Mucosa of stomach (tissue), 1 donor: Measurements from ENCODE around the gene OBSL1.

Source experiments
- H3K27me3 ChIP-seq: one replicate; pipeline ENCODE4 v1.7.0; 2013; ENCODE audit warnings: mild to moderate bottlenecking, low read length; ENCODE audit not compliant: control insufficient read depth, insufficient read depth
- H3K36me3 ChIP-seq: one replicate; pipeline ENCODE4 v1.7.0; 2013; ENCODE audit warnings: low read length; ENCODE audit not compliant: control insufficient read depth, insufficient read depth
- H3K4me1 ChIP-seq: one replicate; pipeline ENCODE4 v1.7.0; 2013; ENCODE audit warnings: mild to moderate bottlenecking, low read length; ENCODE audit not compliant: control insufficient read depth, insufficient read depth
- H3K4me3 ChIP-seq: one replicate; pipeline ENCODE4 v1.7.0; 2013; ENCODE audit warnings: low read length
- H3K9ac ChIP-seq: one replicate; pipeline ENCODE4 v1.7.0; 2013; ENCODE audit warnings: mild to moderate bottlenecking, low read length, moderate library complexity
- H3K9me3 ChIP-seq: one replicate; pipeline ENCODE4 v1.7.0; 2013; ENCODE audit warnings: mild to moderate bottlenecking, low read length, moderate library complexity; ENCODE audit not compliant: control insufficient read depth
- donor health status: Pancreatic carcinoma.

Gene OBSL1

DNA sequence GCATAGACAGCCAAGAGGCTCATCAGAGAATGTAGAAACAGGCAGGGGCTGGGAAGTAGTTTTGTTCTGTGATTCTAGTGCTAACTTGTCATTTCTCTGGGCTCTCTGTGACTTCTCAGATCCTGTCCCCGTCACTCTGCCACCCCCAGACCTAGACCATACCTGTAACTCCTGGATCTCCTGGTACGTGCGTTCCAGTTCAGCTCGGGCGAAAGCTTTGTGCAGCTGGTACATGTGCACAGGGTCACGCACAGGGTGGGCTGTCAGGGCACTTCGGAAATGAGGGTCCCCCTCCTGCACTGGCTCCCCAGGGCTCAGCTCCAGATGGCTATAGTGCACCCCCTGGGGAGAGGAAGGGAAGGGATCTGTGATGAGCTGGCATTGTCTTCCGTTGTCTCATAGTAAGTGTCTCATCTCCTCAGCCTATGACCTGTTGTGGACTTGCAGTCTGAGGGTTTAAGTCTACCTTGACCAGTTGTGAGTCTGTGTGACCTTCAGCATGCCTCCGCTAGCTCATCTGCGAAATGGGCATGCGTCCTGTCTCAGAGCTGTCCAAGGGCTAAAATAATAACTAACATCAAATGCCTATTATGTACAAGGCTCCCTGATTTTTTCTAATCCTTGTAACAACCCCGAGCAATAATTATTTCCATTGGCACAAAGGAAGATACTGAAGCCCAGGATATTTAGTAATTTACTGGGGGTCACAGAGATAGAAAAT, 30.4 kb downstream of the OBSL1 start:
- H3K4me1 ChIP-seq: peaks cover 14% of the 10 kb centered on the region
- no peak overlapping the region for H3K9ac ChIP-seq
- no peaks in the 10 kb centered on the region for H3K9me3 ChIP-seq
- H3K27me3 ChIP-seq: no peaks in the 10 kb centered on the region
- H3K36me3 ChIP-seq: no peaks in the 10 kb centered on the region
- no peak overlapping the region for H3K4me3 ChIP-seq

DNA sequence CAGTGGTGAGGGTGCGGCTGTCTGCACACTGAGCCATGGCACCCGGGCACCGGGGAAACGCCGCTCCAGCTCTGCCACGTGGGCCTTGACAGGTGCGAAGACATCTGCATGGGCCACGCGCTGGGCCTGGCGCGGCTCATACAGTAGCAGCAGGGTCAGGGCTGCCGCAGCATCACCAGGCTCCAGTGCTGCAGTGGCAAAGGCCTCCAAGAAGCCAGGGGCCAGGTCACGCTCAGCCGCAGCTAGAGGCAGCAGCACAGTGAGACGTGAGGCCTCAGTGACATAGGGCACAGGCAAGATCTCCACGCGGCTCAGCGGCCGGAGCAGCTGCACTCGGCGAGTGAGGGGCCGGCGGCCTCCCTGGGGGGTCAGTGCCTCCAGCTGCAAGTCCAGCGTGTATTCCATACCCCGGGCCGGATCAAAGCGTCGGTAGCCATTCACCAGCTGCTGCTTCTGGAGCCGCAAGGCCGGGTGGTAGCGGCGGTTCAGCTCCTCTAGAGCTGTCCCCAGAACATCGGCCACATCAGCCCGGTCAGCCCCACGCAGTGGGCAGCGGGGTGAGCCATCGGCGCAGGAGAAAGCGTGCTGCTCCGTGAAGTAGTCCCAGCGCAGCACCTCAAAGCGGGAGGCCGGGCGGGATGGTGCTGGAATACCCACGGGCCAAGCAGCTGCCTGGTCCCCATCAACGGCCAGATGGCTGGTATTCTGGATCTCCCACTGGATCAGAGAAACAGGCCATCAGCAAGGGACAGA, 31.2 kb downstream of the OBSL1 start:
- Histone ChIP-seq H3K9ac (no peak overlapping the region), H3K9me3 (no peaks in the 10 kb centered on the region), H3K27me3 (no peaks in the 10 kb centered on the region), H3K36me3 (no peaks in the 10 kb centered on the region), H3K4me3 (no peak overlapping the region), H3K4me1 (peaks cover 14% of the 10 kb centered on the region)

DNA sequence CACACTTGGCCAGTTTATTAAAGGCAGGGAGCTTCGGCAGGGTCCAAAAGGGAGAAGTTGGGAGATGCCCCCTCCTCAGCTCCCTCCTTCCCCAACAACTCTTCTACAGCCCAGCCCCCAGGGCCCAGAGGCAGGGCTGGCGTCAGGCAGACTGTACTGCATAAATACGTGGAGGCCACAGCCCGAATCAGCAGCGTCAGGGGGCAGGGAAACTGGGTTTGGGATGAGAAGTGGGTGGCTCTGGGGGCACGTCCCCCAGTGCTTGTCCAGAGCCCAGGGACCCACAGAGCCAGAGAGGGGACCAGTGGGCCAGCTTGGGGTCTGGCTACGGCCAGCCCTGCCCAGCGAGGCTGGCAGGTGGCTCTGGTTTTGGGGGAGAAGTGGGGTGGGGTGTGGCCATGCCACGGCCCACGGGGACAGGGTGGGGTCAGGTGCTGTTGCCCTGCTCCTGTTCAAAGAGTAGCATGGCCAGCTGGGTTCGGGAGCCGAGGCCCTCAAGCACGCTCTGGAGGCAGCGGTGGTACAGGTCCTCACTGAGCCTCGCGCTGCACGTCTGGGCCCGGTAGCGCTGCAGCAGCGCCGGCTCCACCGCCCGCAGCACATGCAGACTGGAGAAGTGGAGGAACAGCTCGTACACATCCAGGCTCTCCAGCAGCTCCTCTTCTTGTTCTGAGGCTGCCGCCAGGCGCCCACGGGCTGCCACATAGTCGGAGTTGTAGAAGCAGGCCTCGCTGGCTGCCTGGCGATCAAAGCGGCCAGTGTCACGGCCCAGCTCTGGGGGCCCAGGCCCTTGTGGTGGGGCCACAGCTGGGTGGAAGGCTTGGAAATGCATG, 32.2 kb downstream of the OBSL1 start:
- Histone ChIP-seq H3K27me3 (no peaks in the 10 kb centered on the region), H3K36me3 (no peaks in the 10 kb centered on the region), H3K4me1 (peaks cover 14% of the 10 kb centered on the region), H3K4me3 (no peak overlapping the region), H3K9me3 (no peaks in the 10 kb centered on the region), H3K9ac (no peak overlapping the region)

DNA sequence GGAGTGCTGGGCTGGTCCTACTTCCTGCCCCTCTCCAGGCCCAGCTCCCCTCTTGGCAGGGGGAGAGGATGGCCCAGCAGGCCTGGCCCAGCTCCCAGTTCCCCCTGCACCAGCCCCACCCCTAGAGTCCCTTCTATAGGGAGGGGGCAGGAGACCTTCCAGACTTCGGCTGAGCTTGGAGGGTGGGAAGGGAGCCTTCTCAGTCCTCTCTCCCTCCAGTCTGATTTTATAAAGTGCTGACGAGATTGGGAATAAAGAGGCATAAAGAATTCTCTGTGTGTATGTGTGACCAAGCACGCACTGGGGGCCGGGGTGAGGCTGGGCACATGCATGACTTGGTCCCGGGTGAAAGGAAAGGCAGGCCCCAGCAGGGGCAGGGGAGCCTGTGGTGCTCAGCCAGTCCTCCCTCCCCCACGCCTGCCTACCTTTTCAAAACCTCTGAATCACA, 32.8 kb downstream of the OBSL1 start:
- no peak overlapping the region for H3K4me3 ChIP-seq
- no peaks in the 10 kb centered on the region for H3K27me3 ChIP-seq
- no peaks in the 10 kb centered on the region for H3K9me3 ChIP-seq
- peaks cover 14% of the 10 kb centered on the region for H3K4me1 ChIP-seq
- no peak overlapping the region for H3K9ac ChIP-seq
- no peaks in the 10 kb centered on the region for H3K36me3 ChIP-seq

DNA sequence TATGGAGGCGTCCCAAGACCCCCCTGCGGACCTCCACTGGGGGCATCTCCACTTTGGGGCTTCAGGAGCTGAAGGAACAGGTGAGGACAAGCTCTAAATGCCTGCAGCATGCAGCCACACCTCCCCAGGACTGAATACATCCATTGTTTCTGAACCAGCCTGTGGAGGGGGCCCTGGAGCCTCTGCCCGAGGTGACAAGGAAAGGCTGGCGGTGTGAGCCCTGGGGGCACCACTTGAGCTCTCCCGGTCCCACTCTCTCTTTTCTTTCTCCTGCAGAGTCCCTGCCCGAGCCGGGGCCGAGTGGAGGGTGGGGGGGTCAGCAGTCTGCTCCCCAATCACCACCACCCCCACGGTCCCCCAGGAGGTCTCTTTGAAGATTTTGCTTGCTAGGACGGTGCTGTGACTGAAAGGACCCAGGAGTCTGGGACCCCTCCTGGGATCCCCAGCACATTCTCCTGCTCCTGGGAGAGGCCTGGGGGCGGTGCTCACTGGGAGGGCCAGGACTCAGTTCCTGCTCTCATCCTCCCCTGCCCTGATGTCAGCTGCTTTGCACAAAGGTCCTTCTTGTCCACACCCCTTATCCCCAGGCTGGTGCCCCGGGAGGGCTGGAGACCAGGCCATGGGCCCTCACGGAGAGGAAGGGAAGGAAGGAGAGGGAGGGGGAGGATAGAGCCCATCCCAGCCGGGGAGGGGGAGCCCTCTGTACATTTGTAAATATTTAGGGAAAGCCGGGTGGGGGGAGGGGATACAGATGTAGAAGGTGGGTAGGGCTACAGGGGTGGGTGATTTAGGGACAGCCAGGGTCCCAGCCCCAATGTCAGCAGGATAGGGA, 33.5 kb downstream of the OBSL1 start:
- peaks cover 14% of the 10 kb centered on the region for H3K4me1 ChIP-seq
- no peaks in the 10 kb centered on the region for H3K36me3 ChIP-seq
- H3K9me3 ChIP-seq: no peaks in the 10 kb centered on the region
- H3K4me3 ChIP-seq: no peak overlapping the region
- no peaks in the 10 kb centered on the region for H3K27me3 ChIP-seq
- H3K9ac ChIP-seq: no peak overlapping the region

DNA sequence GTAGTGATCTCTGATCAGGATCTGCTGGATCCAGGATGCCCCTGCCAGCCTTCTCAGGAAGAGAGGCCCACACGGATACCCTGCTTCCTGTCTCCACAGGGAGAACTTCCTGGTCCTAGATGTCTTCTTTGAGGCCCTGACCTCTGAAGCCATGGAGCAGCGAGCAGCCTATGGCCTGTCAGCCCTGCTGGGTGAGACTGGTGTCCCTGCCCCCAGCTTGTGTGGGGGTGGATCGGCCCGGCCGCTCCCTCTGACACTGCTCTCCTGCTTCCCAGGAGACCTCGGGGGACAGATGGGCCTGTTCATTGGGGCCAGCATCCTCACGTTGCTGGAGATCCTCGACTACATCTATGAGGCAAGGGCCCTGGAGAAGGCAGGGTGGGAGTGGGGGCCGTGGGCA, 34.4 kb downstream of the OBSL1 start:
- Histone ChIP-seq H3K4me3 (no peak overlapping the region), H3K36me3 (no peaks in the 10 kb centered on the region), H3K27me3 (no peaks in the 10 kb centered on the region), H3K9me3 (no peaks in the 10 kb centered on the region), H3K4me1 (peaks cover 7% of the 10 kb centered on the region), H3K9ac (no peak overlapping the region)

DNA sequence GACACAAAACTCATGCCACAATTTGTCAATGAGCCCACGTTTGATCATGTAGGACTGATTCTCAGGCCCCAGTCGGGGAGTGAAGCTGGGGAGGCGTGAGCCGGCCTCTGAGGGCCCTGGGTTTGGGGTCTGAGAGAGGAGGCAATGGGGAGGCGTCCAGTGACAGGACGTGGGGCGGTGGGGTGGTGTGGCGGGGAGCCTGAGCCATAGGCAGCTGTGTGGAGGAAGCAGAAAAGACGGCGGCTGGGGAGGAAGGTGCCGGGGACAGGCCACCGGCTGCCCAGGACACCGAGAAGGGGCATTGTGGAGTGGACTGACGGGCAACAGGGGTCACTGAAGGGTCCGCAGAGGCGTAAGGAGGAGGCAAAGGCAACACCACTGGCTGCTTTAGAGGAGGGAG, 34.9 kb downstream of the OBSL1 start:
- Histone ChIP-seq H3K9me3 (no peaks in the 10 kb centered on the region), H3K9ac (no peak overlapping the region), H3K4me1 (peaks cover 1% of the 10 kb centered on the region), H3K4me3 (no peak overlapping the region), H3K36me3 (no peaks in the 10 kb centered on the region), H3K27me3 (no peaks in the 10 kb centered on the region)

DNA sequence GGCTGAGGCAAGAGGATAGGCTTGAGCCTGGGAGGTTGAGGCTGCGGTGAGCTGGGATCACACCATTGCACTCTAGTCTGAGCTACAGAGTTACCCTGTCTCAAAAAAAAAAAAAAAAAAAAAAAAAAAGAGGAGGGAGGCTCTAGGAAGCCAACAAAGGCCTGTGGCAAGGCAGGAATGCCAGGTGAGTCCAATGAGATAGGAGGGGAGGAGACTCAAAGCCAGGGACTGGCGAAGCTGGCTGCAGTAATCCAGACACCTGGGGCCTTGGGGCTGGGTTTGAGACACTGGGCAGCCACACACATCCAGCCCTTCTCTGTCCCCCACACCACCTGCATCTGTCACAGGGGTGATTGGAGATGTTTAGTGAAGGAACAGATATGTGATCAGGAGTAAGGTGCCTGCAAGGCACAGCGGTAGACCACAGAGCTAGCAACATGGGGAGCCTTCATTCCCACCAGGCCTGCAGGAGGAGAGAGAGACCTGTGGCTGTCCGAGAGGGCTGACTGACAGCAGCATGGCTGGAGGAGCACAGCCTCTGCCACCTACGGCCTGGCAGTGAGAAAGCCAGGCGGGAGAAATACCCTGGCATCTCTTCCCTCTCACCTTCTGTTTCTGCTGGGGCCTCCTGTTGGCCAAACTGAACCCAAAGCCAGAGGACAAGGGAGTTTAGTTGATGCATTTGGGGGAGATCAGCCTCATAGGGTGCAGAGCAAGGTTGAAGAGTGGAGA, 37.2 kb downstream of the OBSL1 start:
- Histone ChIP-seq H3K4me3 (no peak overlapping the region), H3K9ac (no peak overlapping the region)

DNA sequence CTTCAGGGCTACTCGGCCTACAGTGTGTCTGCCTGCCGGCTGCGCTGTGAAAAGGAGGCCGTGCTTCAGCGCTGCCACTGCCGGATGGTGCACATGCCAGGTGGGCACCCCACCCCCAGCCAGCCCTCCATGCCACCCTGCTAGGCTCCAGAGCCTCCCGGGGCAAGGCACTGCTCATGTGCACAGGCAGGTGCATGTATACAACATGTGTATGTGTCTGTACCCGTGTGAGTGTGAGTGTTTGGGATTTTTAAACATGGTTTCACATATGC, 39.0 kb downstream of the OBSL1 start:
- no peaks in the 10 kb centered on the region for H3K9me3 ChIP-seq
- H3K9ac ChIP-seq: no peak overlapping the region
- H3K4me1 ChIP-seq: no peaks in the 10 kb centered on the region
- peaks cover 22% of the 10 kb centered on the region for H3K27me3 ChIP-seq
- H3K4me3 ChIP-seq: no peak overlapping the region
- H3K36me3 ChIP-seq: no peaks in the 10 kb centered on the region

More for the DNA sequence above, 37.2 kb downstream of the OBSL1 start:
- Histone ChIP-seq H3K9me3 (no peaks in the 10 kb centered on the region), H3K27me3 (peaks cover 10% of the 10 kb centered on the region), H3K36me3 (no peaks in the 10 kb centered on the region), H3K4me1 (no peaks in the 10 kb centered on the region)

DNA sequence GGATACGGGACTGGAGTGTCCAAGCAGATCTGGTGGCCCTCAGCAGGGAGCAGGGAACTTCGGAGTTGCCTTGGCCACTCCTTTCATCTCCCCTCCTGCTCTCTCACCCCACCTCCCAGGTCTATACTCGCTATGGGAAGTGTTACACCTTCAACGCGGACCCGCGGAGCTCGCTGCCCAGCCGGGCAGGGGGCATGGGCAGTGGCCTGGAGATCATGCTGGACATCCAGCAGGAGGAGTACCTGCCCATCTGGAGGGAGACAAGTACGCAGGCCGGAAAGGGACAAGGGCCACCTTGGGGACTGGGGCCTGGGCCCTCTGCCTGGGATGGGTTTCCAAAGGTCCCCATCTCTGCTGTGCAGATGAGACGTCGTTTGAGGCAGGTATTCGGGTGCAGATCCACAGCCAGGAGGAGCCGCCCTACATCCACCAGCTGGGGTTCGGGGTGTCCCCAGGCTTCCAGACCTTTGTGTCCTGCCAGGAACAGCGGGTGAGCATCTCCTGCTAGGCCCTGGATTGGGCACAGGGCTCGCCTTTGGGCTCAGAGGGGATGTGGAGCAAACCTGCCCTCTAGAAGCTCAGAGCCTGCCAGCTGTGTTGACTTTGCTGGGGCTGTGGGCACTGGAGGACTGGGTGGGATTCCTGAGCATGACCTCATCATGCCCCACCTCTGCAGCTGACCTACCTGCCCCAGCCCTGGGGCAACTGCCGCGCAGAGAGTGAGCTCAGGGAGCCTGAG, 39.5 kb downstream of the OBSL1 start:
- no peak overlapping the region for H3K4me3 ChIP-seq
- no peak overlapping the region for H3K9ac ChIP-seq
- no peaks in the 10 kb centered on the region for H3K36me3 ChIP-seq
- no peaks in the 10 kb centered on the region for H3K4me1 ChIP-seq
- H3K9me3 ChIP-seq: no peaks in the 10 kb centered on the region
- H3K27me3 ChIP-seq: peaks cover 27% of the 10 kb centered on the region
